OCI-LY3 (cell line): ENCODE results near the gene KCNJ12.

Experiments
- CTCF ChIP-seq: fragments of 200-600, 300-600 bp; sonication (generic); IDR thresholded peaks from 2 replicates; pipeline ENCODE4 v1.5.1; 2014; ENCODE audit warnings: antibody characterized with exemption, low read length, low read depth
- EZH2phosphoT487 ChIP-seq: fragments of 200-600 bp; shearing (Covaris generic); IDR thresholded peaks from 2 replicates; pipeline ENCODE4 v1.6.1; 2018; ENCODE audit warnings: antibody characterized with exemption, mixed run types, low read depth

- TF ChIP-seq CTCF (no peak), EZH2phosphoT487 (no peak)
Observed at GRCh38 chr17:21361020-21361809, 14.9 kb upstream of the KCNJ12 start.
